Naive B cell (primary cell): ENCODE results near the gene TARBP2. TPM values are rescaled to one million over a fixed set of nuclear protein-coding genes. Genes with fewer than 3 reads are reported as not detected.

ENCODE experiments used
- ATAC-seq, 2 donors: fragments of 150-1000 bp; cut with Tn5 transposase; 2 replicates each; pipeline ENCODE4 v1.10.0; 2021; ENCODE audit warnings: low read depth in 2 of 2, mild to moderate bottlenecking in 2 of 2, moderate library complexity in 2 of 2
- DNase-seq: peaks from one replicate; pipeline ENCODE4 v3.0.0; 2022
- H3K27ac Mint-ChIP-seq, 6 donors: one replicate each; pipeline ENCODE4 v1.8.0; 2020 to 2022; ENCODE audit warnings: mild to moderate bottlenecking in 6 of 6, mixed read lengths in 6 of 6, moderate library complexity in 5 of 6, inconsistent platforms in 2 of 6
- H3K27me3 Mint-ChIP-seq, 3 donors: one replicate each; pipeline ENCODE4 v1.8.0; 2021 to 2022; ENCODE audit warnings: mixed read lengths in 3 of 3, mild to moderate bottlenecking in 1 of 3
- H3K36me3 Mint-ChIP-seq, 2 donors: one replicate each; pipeline ENCODE4 v1.8.0; 2020 to 2022; ENCODE audit warnings: mixed read lengths in 2 of 2, inconsistent platforms in 1 of 2, mild to moderate bottlenecking in 1 of 2
- H3K4me1 Mint-ChIP-seq, 3 donors: one replicate each; pipeline ENCODE4 v1.8.0; 2020 to 2022; ENCODE audit warnings: mixed read lengths in 3 of 3, inconsistent platforms in 1 of 3, mild to moderate bottlenecking in 1 of 3, moderate library complexity in 1 of 3
- H3K4me3 Mint-ChIP-seq, 8 donors: one replicate each; pipeline ENCODE4 v1.8.0; 2020 to 2022; ENCODE audit warnings: mild to moderate bottlenecking in 8 of 8, mixed read lengths in 8 of 8, moderate library complexity in 8 of 8, inconsistent platforms in 2 of 8
- H3K9me3 Mint-ChIP-seq, 7 donors: one replicate each; pipeline ENCODE4 v1.8.0; 2020 to 2022; ENCODE audit warnings: mixed read lengths in 7 of 7, mild to moderate bottlenecking in 5 of 7, inconsistent platforms in 2 of 7, moderate library complexity in 1 of 7
- polyA plus RNA-seq, 6 donors: library from polyadenylated mRNA; unstranded; fragments of 300-500 nt; fragmentation: Illumina TruSeq; gene quantifications; one replicate each; pipeline ENCODE4 v1.2.3, GENCODE V29; 2021; ENCODE audit warnings: low read depth in 6 of 6

Gene TARBP2
- polyA plus RNA-seq, 6 donors from 2014 or later: 14.8 to 29.0 (median 18.5) TPM

DNA sequence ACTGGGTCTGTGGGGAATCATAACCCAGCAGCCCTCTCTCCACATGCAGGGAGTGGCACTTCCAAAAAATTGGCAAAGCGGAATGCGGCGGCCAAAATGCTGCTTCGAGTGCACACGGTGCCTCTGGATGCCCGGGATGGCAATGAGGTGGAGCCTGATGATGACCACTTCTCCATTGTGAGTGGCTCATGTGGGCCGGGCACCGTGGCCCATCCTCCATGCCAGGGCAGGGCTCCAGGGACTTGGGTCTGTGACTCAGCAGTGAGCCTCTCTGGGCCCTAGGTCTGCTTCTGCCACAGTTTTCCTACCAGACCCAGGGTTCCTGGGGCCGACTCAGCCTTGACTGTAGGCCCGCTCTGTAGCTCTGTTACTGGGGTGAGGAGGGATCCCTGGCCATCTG lies 4.0 kb downstream of the TARBP2 start:
- DNase-seq: no peak
- no peak for ATAC-seq
- Mint-ChIP-seq H3K36me3 (peaks cover 0 to 7% of the 10 kb centered on the region in 2 donors), H3K4me1 (peaks cover 25 to 34% (median 27%) of the 10 kb centered on the region in 3 donors), H3K27ac (peak overlapping the region in 1 of 6 donors; percentile 67), H3K4me3 (peak overlapping the region in 2 of 8 donors; percentile 32 to 77), H3K27me3 (no peaks in the 10 kb centered on the region), H3K9me3 (no peaks in the 10 kb centered on the region)

DNA sequence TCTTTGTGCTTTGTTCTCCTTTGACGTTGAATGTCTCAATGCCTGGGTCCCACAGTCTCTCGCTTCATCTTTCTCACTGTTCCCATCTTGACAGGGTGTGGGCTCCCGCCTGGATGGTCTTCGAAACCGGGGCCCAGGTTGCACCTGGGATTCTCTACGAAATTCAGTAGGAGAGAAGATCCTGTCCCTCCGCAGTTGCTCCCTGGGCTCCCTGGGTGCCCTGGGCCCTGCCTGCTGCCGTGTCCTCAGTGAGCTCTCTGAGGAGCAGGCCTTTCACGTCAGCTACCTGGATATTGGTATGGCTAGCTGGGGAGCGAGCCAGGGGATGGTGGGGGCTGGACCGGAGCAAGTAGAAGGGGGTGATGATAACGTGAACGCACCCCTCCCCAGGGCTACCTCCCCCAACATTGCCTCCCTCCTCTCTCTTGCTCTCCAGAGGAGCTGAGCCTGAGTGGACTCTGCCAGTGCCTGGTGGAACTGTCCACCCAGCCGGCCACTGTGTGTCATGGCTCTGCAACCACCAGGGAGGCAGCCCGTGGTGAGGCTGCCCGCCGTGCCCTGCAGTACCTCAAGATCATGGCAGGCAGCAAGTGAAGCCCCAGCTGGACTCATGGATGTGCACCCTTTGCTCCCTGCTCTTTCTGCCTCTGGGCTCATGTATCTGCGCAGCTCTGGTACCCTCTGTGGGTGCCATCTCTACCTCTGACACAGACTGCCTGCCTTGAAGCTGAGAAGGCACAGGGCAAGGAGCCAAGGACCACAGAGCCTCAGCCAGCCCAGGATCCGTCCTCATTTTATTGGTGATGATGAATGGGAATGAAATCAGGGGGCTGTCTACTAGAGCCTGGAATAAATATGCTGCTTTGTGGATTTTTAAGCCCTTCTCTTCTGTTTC lies 4.7 kb downstream of the TARBP2 start:
- DNase-seq: no peak
- Mint-ChIP-seq H3K36me3 (peaks cover 0 to 7% of the 10 kb centered on the region in 2 donors), H3K9me3 (no peaks in the 10 kb centered on the region), H3K27ac (peak overlapping the region in 3 of 6 donors; percentile 16 to 68 (median 54)), H3K4me1 (peaks cover 22 to 29% (median 23%) of the 10 kb centered on the region in 3 donors), H3K4me3 (no peak overlapping the region), H3K27me3 (no peaks in the 10 kb centered on the region)
- no peak for ATAC-seq

DNA sequence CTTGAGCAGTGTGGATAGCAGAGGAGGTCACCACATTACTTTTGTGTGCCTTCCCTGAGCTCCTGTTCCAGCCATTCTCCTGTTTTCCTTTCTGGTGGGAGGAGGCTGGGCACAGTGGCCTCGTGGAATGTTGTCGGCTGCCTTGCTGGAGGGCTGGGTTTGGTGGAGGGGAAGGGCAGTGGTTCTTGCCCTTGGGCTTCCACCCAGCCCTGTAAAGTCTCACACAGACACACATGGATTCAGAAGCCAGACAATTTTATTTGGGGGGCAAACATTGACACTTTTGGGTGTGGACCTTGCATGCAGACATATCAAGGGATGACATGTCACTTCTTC lies 5.3 kb downstream of the TARBP2 start:
- H3K27ac Mint-ChIP-seq: no peak overlapping the region
- no peaks in the 10 kb centered on the region for H3K9me3 Mint-ChIP-seq
- DNase-seq: no peak
- no peak overlapping the region for H3K4me3 Mint-ChIP-seq
- peaks cover 22 to 29% (median 23%) of the 10 kb centered on the region in 3 donors for H3K4me1 Mint-ChIP-seq
- no peak for ATAC-seq
- H3K36me3 Mint-ChIP-seq: peaks cover 0 to 7% of the 10 kb centered on the region in 2 donors
- no peaks in the 10 kb centered on the region for H3K27me3 Mint-ChIP-seq

DNA sequence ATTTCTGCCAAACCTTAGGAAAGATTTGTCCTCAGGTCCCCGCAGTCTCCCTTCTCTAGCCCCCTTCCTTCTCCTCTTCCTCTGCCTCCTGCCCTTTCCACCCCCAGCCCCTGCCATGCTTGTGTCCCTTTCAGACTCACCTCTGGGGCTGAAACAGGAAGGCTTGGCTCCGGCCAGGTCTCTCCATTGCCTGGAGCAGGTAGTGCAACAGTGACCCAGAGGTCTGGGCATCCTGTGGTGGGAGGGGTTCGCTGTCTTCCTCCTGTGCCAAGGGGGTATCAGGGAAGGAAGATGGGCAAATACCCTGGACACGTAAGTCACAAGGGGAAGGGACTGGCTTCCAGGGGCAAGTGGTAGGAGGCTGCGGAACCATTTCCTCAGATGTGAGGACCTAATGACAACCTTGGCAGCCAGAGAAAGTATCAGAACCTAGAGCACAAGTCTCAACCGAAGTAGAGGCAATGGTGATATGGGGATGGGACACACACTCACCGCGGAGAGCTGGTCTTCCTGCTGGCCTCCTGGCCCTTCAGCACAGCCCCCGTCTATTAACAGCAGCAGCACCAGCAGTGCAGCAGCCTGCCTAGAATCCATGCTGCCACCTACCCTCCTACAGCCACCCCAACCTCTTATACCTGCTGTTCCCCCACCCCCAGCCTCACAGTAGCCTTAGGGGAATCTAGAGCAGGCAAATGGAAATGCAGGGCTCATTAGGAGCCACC lies 6.0 kb downstream of the TARBP2 start, which contains the start of gene NPFF:
Gene NPFF, minus strand, starts transcription at position 604 of the 722 bp plus-strand sequence. Its CDS starts 10 bp downstream, at position 594.
- H3K27ac Mint-ChIP-seq: peak within 1 kb of the TSS in 1 of 6 donors; percentile 24
- H3K4me3 Mint-ChIP-seq: no peak within 1 kb of the TSS
- no peaks in the 10 kb centered on the region for H3K9me3 Mint-ChIP-seq
- no peak for ATAC-seq
- H3K27me3 Mint-ChIP-seq: no peaks in the 10 kb centered on the region
- H3K4me1 Mint-ChIP-seq: peaks cover 18 to 22% (median 18%) of the 10 kb centered on the region in 3 donors
- peaks cover 0 to 7% of the 10 kb centered on the region in 2 donors for H3K36me3 Mint-ChIP-seq
- DNase-seq: no peak

DNA sequence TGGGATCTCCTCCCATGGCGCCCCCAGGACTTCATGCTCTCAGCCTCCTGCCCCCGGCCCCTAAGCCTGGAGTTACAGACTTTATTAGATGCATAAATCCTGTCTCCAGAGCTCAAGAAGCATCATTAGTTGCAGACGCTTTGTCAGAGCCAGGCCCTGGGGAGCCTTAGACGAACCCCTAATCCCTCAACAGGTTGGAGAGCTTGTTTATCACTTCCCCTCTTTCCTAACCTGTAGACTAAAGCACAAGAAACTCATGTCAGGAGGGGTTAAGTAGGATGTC lies 6.5 kb downstream of the TARBP2 start:
- ATAC-seq (no peak), DNase-seq (no peak)
- no peaks in the 10 kb centered on the region for H3K9me3 Mint-ChIP-seq
- H3K4me3 Mint-ChIP-seq: no peak overlapping the region
- peaks cover 15 to 19% (median 16%) of the 10 kb centered on the region in 3 donors for H3K4me1 Mint-ChIP-seq
- no peaks in the 10 kb centered on the region for H3K27me3 Mint-ChIP-seq
- H3K36me3 Mint-ChIP-seq: peaks cover 0 to 7% of the 10 kb centered on the region in 2 donors
- peak overlapping the region in 1 of 6 donors; percentile 24 for H3K27ac Mint-ChIP-seq

DNA sequence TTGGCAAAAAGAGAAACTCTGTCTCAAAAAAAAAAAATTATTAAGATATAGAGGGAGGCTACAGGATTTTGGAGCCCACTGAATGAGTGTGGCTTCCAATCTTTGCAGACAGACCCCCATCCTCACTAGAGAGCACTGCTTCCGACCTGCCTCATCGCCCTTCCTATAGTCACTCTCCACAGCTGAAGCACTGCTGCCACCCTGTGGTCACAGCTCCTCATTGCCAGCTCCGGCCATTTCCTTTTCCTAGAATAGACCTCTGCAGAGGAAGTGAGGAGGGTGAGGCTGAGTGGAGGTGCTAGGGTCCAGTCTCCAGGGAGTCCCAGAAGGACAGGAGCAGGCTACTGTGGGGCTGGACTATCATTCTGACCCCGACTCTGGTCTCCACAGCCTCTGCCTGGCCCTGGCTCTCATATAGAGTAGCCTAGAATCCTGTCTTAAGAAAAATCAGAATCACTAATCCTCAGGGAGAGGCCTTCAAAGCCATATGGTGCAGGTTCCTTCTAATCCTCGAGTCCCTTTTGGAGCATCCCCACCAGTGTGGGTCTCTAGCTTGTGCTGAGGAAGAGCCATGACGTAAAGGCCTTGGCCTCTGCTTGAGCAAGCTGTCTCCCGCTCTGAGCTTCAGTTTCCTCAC lies 7.6 kb downstream of the TARBP2 start:
- Mint-ChIP-seq H3K4me3 (peak overlapping the region in 1 of 8 donors; percentile 41), H3K36me3 (peaks cover 0 to 7% of the 10 kb centered on the region in 2 donors), H3K9me3 (no peaks in the 10 kb centered on the region), H3K27me3 (no peaks in the 10 kb centered on the region), H3K4me1 (peaks cover 15 to 16% (median 15%) of the 10 kb centered on the region in 3 donors), H3K27ac (peak overlapping the region in 5 of 6 donors; percentile 15 to 94 (median 74))
- DNase-seq (peak; percentile 73), ATAC-seq (peak; percentile 97 to 98)

DNA sequence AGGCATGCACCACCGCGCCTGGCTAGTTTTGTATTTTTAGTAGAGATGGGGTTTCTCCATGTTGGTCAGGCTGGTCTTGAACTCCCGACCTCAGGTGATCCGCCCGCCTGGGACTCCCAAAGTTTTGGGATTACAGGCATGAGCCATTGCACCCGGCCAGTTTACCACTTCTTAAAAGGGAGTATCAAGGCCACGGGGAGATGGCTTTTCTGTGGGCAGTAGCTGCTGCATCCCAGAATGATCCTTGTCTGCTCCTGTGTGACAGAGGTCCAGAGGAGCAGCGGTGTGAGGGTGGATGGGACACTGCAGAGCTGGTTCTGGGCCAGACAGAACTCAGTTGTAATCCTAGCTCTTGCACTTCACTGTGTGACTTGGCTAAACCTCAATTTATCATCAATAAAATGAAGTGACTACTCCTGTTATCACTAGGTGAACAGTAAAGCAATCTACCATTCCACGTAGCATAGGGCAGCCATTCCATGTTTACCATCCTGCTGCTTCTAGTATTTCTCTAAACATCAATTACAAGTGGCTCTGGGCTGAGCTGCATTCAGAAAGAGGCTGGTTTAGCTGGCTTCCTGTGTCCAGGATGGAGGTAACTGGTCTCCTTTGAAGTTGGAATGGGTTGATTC lies 9.2 kb downstream of the TARBP2 start:
- no peak for ATAC-seq
- H3K4me1 Mint-ChIP-seq: peaks cover 6 to 15% (median 10%) of the 10 kb centered on the region in 3 donors

DNA sequence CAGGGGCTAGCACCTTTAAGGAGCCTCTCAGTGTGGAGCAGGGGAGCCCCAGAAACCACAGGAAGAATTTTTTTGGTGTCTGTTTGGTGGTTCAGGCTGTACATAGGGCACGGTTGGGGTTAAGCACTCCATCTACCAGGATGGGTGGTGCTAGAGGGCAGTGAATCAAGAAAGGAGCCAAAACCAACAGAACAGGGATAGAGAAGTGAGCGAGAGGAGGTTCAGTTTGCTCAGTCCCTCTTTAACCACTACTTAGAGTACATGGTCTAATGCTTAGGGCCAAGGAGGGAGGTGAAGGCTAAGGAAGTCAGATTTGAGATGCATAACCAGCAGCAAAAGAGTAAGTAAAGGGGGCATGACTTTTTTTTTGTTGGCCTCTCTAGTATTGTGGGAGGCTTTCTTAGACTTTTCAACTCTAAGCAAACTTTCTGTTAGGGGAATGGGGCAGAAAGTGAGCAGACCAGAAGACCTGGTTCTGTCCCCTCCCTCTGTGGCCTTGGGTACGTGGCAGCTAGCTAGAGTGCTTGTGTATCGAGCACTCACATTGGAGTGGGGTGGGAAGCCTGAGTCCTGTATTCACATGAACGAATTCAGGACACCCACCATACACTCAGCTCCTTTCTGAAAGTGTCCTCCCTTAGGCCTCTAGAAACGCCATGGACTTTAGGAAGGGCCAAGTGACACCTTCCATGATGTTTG lies 12.8 kb downstream of the TARBP2 start:
- no peak overlapping the region for H3K4me3 Mint-ChIP-seq
- H3K9me3 Mint-ChIP-seq: no peaks in the 10 kb centered on the region
- peaks cover 8 to 9% of the 10 kb centered on the region in 2 donors for H3K36me3 Mint-ChIP-seq
- H3K27ac Mint-ChIP-seq: peak overlapping the region in 1 of 6 donors; percentile 41
- DNase-seq (no peak), ATAC-seq (no peak)
- H3K4me1 Mint-ChIP-seq: peaks cover 0 to 4% (median under 1%) of the 10 kb centered on the region in 3 donors
- no peaks in the 10 kb centered on the region for H3K27me3 Mint-ChIP-seq

More for the DNA sequence above, 9.2 kb downstream of the TARBP2 start:
- Mint-ChIP-seq H3K27ac (no peak overlapping the region), H3K9me3 (no peaks in the 10 kb centered on the region), H3K36me3 (peaks cover 4 to 7% of the 10 kb centered on the region in 2 donors), H3K4me3 (no peak overlapping the region), H3K27me3 (no peaks in the 10 kb centered on the region)
- DNase-seq: no peak

DNA sequence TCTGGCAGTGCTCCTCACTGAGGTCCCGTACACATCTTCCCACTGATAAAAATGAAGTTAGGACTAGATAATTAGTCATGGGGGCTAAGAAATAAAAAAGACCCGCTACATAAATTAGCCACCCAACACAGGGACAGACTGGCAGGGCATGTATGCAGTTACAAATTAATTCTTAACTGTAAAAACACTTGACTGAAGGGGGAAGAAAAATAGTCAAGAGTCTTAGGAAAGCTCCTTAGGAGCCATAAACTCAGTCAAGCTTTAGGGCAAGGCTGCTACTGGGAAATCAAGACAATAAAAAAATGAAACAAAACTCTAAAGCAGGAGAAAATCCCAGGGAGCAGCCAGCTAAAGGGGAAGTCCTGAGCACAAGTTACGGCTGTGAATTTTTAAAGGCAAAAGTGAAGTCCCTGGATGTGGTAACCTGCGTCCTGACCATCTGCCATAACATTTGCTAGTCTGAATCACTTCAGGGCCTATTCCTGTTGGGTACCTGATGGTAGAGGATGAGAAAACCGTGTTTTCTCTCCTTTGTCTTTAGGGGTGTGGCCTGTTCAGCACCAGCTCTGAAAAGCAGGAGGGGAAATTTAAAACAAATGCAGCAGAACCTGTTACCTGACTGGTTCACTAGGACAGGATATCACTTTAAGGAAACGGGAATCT lies 13.7 kb downstream of the TARBP2 start:
- no peak overlapping the region for H3K4me3 Mint-ChIP-seq
- DNase-seq (no peak), ATAC-seq (no peak)
- peak overlapping the region in 2 of 6 donors; percentile 17 to 26 for H3K27ac Mint-ChIP-seq
- H3K27me3 Mint-ChIP-seq: no peaks in the 10 kb centered on the region
- no peaks in the 10 kb centered on the region for H3K9me3 Mint-ChIP-seq
- H3K4me1 Mint-ChIP-seq: no peaks in the 10 kb centered on the region
- H3K36me3 Mint-ChIP-seq: peaks cover 8 to 10% of the 10 kb centered on the region in 2 donors

DNA sequence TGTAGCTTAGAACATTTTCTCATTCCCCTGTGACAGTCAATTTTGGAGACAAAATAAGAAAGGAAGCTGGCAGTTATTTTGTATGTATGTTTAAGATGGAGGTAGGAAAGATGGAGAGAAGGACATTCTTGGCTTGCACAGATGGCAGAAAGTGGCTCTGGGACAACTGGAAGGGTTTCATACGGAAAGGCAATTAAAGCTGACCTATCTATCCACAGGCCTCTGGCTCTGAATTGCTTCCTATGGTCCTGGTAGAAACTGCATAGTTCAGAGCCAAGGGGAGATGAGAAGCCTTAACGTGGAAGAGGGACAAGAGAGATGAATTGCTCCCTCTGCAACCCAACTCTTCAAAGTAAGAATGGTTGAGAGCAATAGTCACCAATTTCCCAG lies 14.2 kb downstream of the TARBP2 start:
- Mint-ChIP-seq H3K4me3 (no peak overlapping the region), H3K36me3 (peaks cover 12 to 16% of the 10 kb centered on the region in 2 donors), H3K27ac (peak overlapping the region in 1 of 6 donors; percentile 19), H3K27me3 (no peaks in the 10 kb centered on the region), H3K4me1 (no peaks in the 10 kb centered on the region), H3K9me3 (no peaks in the 10 kb centered on the region)
- no peak for ATAC-seq
- no peak for DNase-seq

DNA sequence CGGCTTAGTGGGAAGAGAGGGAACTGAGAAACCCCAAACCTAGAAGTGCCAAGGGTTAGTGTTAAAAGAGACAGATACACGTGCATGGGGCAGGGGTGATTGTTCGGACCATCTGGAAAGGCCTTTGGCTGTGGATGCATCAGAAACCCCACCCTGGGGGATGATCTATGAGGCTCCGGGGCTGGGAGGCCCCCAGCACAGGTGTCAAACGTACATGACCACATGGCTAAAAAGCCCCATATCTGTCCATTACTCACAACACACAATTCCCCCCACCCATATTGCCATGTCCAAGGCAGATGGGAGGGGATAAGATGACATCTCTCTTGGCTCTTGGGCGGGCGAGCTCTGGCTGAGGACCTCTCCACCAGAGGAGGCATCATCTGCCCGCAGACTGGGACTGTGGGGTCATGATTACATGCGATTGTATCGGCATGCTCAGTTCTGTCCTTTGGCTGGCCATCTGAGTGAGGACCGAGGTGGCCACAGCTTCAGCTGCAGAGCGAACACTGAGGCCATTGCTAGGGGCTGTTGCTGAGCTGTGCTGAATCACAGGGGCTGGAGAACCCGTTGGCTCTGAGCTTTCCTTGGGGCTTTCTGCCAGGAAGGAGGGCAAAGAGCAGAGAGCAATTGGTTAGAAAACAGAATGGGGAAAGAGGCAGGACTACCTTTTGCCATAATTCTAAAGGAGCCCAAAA lies 15.8 kb downstream of the TARBP2 start:
- ATAC-seq: no peak
- no peaks in the 10 kb centered on the region for H3K9me3 Mint-ChIP-seq
- H3K36me3 Mint-ChIP-seq: peaks cover 25 to 31% of the 10 kb centered on the region in 2 donors
- no peak overlapping the region for H3K4me3 Mint-ChIP-seq
- DNase-seq: no peak
- no peak overlapping the region for H3K27ac Mint-ChIP-seq
- no peaks in the 10 kb centered on the region for H3K4me1 Mint-ChIP-seq
- H3K27me3 Mint-ChIP-seq: no peaks in the 10 kb centered on the region

DNA sequence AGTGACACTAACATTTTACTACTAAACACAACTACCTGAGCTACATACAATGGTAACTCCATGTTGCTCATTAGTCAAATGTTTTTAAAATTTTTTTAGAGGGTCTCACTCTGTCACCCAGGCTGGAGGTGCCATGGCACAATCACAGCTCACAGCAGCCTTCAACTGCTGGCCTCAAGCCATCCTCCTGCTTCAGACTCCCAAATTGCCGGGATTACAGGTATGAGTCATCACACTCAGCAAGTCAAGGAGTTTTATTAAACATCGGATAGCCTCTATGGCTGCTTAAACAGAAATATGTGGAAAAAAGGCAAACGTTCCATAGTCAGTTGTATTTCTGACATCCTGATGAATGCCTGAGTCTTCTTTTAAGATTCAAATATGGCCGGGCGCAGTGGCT lies 17.3 kb downstream of the TARBP2 start:
- peaks cover 26 to 31% of the 10 kb centered on the region in 2 donors for H3K36me3 Mint-ChIP-seq
- no peak overlapping the region for H3K27ac Mint-ChIP-seq
- DNase-seq (no peak), ATAC-seq (no peak)
- H3K27me3 Mint-ChIP-seq: no peaks in the 10 kb centered on the region
- no peaks in the 10 kb centered on the region for H3K9me3 Mint-ChIP-seq
- no peaks in the 10 kb centered on the region for H3K4me1 Mint-ChIP-seq
- no peak overlapping the region for H3K4me3 Mint-ChIP-seq
